NCI-H2171 treated with DMSO at 0.1 percent for 48 hours (cell line): ENCODE results near the gene ALS2CL.

Source experiments
- DNase-seq: peaks from one replicate; lab custom pipeline; 2025; lab: John Stamatoyannopoulos, UW

The ALS2CL gene

DNA sequence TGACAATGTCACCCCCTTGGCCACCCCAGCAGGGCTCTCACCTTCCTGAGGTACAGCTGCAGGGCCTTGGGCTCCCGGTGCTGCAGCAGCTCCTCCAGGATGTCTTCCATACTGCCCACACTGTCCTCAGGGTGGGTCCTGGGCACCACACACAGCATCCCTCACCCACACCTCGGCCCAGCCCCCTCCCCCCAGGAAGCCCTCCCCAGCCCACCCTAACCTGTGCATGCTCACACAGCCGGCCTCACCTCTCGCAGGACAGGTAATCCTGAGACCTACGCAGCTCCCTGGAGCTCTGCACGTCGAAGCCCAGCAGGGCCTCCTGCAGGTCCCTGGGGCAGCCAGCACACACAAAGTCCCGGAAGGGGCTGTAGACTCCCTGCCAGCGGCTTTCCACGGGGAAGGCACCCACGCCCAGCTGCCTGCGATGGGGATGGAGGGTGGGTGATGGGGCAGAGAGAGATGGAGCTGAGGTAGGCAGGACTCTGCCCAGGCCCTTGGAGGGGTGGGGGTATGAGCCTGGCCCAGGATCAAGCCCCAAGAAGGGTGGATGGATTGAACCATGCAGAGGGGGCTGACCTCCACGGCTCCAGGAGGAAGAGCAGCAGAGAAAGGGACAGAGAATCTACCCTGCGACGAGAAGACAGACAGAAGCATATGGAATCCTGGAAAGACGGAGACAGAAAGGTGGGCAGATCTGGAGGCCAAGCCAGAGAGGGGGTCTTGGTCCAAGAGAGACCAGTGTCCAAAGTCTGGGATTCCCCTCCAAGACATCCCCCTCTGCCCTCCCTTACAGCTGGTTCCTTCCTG is 16.7 kb downstream of the ALS2CL start:
- no peak for DNase-seq

DNA sequence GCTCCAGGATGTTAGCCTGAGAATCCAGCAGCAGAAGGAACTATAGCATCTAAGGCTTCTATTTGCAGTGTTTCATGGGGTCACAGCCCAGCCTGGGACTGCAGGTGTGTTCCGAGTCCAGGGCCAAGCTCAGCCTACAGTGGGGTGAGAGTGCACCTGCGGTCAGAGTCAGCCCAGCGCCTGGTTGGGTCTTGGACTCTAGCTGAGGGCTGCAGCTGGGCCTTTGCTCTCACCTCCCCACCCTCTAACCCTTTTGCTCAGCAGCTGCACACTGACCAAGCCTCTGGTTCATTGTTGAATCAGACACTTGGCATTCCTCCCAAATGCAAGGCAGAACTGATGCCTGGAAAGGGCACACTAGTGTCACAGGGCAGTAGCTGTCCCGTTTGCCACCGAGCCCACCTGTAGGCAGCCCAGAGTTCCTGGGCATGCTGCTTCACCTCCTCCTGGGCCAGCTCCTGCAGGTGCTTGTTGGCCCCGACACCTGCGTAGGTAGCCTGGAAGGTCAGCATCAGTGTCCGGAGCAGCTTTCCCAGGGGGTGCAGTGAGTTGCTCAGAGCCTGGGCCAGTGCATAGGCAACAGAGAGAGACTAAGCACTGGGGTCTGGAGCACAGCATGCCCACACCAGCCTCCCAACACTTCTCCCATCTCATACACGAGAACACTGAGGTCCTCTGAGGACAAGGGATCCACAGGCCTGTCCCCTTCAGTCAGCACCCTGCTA is 17.5 kb downstream of the ALS2CL start:
- no peak for DNase-seq

DNA sequence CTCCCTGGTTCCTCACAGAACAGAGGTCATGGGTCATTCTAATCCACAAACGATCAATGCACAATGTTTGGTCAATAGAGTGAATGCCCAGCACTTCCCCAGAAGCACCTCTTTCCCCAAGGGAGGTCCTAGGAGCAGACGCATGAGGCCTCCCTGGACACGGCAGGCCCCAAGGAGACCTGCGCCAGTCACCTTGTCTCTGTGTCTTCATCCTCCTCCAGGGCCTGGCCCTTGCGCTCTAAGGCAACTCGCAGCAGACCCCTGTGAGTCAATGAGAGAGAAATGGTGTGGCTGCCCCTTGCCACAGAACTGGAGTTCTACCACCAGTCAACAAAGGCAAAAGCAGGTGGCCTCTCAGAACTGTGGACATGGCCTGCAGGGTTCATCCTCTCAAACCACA is 18.1 kb downstream of the ALS2CL start:
- no peak for DNase-seq

DNA sequence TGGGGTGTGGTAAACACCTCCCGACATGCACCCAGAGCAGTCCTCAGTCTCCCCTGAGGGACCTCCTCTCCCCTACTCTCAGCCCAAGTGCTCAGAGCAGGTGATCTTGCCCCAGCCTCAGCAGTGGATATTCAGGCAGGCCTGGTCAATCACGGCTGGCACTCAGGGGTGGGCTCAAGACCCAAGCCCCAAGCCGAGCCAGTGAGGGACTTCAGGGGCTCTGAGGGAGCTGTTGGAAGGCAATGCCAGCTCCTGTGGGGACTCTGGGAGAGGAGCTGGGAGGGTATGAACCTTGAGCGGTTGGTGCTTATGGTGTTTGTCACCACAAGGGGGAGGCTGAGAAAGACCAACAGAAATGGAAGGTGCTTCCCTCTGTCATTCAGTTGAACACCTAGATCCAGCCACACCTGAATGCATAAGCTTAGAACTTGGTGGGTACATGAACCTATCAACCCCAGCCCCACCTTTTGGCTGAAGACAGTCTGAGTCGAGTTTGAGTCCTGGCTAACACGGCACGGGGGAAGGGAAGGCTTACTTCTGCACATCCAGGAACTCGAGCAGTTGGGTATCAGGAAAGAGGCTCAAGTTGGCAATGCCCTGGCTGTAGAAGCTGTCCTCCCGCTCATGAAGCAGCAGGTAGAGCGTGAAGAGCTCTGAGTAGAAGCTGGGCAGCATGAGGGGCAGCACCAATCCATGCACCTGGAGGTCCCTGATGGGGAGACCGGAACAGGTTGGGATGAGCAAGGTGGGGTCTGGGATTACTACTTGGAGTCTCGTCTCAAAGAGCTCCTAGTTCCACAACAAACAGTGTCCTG is 19.2 kb downstream of the ALS2CL start:
- DNase-seq, result no peak

DNA sequence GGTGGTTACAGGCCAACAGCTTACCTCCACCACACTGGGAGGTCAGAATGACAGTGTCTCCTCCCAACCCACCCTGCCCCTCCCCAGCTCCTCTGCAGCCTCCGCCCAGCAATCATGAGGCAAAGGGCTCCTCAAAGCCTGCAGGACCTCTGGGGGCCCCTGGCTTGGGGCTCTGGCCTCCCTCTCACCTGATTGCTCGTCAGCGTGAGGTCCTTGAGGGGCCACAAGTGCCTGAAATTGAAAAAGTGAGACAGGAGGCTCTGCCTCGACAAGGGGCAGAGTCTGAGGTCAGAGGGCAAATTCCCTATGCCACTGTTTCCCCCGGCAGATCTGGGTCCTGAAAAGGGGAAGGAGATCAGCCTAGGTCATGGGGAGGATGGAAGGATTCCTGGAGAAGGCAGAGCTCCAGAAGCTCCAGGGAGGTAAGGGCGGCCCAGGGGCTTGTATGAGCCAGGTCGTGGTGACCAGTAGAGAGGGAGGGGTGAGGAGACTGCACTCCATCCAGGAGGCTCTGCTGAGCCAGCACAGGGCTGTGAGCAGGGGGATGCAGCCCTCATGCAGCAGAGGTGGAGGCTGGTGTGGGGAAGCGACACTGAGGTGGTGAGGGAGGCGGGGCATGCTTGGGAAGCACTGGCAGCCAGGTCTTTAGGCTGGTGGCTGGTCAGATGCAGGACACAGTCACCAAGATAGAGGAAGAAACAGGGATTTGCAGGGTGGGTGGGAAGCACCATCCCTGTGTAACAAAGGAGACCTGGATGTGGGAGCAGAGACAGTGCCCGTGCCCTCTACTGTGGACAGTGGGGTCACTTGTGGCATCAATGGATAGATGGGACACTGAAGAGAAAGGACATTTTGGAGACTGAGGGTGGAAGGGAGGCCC is 20.1 kb downstream of the ALS2CL start:
- no peak for DNase-seq

DNA sequence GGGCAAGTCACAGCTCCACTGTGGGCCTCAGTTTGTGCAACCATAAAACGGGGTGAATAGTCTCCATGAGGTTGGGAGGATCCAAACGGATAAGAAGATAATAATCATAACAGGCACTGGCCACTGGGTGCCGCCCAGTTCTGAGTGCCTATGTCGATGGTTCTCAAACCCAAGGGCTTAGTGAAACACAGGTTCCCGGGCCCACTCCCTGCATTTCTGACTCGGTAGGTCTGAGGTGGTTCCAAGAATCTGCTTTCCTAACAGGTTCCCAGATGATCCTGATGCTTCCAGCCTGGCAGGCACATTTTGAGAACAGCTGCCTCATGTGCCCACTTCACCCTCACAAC is 21.2 kb downstream of the ALS2CL start:
- no peak for DNase-seq

DNA sequence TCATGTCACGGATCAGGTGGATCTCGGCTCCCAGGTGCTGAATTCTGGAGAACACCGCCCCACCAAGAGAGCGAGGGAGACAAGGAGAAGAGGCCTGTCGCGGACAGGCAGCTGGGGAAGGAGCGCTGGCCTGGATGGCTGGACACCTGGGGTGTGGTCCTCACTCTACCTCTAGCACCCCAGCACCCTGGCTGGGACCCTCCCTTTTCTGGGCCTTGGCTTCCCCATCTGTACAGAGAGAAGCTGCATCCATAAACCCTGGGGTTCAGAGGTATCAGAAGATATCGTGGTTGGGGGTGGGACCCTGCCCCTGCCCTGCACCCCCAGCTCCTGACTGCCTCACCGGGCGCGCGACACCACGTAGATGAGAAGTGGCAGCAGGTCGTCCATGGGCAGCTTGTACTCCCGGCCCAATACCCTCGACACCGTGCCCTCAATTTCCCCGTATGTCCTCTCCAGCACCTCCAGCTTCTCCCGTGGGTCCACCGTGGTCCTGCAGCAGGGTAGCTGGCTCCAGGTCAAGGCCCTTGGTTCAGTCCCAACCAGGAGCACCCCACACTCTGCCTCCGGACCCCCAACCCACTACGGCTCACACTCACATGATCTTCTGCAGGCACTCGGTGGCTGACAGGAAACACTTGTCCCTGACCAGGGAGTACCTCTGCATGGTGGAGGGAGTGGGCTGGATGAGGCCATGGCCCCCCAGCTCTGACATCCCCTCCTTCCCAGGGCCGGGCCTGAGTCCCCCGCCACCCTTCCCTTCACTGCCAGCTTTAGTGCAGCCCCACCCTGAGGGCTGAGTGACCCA is 21.7 kb downstream of the ALS2CL start:
- no peak for DNase-seq

DNA sequence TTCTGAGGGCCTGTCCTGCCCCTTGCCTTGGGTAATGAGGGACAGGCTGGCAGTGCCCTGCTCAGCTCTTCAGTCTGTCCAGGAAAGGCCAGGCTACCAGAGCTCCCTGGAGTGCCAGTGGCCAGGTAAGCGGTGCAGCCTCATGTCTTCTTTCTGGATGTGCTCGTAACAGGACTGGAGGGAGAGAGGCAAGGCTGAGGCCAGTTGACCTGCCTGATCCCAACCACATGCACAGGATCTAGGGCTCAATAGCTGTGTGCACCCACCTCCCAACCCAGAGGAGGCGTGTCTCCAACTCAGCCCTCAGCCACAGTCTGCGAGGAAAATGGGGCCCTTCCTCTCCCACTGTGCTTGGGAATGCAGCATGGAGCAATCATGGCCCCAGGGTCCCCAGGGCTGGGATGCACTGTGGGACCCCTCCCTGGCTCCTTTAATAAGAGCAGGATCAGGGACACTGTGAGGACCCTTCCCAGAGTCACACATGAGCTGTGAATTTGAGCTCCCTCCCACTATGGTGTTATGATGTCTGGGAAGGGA is 22.5 kb downstream of the ALS2CL start:
- DNase-seq, result no peak

DNA sequence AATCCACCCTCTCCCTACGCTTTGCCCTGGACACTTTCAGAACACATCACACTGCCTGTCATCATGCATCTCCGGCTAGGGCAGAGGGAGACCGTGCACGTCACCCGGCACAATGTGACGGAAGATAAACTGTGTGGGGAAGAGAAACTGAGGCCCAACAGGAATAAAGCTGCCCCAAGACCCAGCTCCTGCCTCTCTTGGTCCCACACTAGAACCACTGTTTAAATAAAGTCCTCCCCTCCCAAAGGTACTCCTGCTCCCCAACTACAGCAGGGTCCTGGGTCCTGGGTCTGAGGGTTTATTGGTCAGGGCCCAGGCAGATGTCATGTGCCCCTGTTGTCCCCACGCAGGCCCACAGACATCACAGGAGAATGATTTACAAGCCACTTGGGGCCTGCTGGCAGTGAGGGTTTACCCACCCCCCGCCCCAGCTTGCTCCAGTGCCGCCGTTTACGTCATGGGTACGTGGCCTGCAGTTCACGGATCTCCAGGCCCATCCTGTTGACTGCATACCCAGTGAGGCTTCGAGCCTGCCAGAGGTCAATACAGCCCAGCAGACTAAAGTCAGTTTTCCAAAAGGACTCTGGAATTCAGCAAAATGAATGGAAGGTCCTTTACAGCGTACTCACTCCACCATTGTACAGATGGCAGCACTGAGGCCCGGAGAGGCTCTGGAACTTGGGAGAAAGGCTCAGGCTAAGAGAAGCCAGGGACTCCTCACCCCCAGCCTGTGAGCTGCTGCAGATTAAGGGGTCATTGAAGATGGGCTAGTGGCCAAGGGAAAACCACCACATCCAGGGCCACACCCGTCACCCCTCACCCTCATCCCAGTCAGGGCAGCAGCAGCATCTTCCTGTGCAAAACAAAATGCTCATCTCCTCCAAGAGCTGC is 23.2 kb downstream of the ALS2CL start:
- no peak for DNase-seq

DNA sequence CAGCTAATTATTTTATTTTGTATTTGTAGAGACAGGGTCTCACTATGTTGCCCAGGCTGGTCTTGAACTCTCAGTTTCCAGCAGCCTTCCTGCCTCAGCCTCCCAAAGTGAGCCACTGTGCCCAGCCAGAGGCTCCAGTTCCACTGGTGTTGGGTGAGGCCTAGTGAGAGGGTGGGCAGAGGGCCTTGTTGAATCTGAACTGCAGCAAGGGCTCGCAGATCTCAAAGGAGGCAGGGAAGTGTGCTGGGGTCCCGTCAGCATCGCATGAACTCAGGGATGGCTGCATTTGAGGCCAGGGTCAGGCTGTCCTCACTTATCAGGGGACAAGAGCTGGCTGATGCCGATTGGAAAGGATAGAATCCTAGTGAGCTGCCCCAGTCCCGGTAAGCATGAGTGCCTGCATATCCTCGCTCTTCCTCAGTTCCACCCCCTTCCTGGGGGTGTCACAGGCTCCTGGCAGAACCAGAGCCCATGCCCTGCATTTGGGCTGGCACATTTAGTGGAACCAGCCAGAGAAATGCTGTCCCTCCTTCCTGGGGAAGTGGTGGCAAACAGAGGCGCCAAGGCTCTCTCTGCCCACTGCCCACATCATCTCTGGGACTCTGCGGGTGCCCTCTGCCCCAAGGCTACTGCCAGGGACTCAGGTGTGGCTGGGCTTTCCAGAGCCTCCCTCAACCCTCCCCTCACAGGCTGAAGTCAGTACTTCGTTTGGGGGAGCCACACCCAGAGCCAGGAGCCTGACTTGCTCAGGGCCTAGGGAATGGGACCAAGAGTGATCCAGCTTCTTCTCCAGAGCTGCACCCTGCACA is 24.1 kb downstream of the ALS2CL start:
- DNase-seq, result no peak

DNA sequence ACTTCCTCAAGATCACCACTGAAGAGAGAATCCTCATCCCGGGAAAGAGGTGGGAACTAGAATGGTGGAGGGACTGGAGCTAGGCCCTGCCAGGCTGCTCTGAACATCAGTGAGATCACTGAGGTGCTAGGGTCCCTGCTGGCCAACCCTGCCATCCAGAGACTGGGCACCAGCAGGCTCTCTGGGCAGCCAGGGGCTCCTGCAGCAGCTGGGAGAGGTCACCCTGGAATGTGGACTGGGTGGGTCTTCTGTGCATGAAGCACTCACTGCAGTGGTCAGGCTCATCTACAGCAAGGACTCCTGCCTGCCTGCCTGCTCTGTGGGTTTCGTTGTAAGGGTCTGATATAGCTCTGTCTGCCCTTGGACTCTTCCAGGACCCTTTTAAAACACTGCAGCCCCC is 24.9 kb downstream of the ALS2CL start:
- DNase-seq, result no peak

DNA sequence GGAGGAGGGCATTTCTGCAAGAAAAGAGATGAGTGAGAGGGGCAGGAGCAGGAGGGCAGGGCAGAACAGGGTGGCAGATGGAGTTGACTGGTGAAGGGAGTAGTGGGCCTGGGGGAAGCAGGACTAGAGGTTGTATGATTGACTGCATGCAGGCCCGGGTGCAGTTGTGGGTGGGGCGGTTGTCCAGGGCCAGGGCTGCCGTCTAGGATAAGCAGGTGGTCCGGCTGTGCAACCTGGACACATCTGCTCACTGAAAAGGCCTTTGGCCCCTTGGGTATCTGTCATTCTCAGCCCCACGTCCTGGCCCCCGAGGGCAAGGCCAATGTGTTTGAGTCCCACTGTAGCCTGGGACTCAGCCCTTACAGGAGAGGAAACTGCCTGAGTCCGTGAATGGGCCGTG is 25.4 kb downstream of the ALS2CL start:
- no peak for DNase-seq

DNA sequence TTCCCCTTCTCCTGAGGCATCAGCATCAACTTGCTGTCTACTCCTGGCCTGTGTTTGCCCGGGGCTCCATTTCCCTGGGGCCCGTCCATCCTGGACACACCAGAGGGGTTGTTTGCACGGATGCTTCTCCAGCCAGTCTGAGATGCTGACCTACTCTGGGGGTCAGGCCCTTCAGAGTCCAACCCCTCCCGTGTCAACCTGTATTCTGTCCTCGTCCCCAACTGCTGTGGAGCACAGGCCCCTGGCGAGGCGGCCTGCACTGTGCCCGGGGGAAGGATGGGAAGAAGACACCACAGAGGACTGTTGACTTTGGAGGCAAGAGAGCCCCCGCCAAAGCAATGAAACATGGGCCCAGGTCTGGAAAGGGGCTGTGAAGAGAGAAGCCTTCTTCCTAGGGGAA is 25.8 kb downstream of the ALS2CL start:
- no peak for DNase-seq

DNA sequence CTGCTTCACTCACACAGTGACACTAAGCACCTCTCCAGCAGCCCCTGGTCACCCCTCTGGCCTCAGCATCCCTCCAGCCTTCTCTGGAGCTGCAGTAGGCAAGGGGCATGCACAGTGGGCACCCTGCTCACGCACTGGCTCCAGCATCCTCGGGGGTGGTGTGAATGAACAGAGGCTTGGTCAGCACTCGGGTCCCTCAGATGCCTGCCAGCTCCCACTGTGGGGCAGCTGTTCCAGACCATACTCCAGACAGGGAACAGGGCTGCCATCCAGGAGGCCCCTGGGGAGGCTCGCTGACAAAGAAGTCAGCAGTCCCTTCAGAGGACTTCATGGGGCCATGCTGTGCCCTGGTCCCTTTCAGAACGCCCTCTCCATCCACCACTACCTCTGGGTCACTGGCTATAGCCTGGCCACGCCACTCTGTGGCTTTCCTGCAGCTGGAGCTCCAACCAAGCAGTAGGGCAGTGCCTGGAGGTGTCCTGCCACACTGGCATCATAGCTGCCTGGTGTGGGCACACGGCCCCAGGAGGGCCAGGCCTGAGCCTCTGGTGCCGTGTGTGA is 26.3 kb downstream of the ALS2CL start:
- no peak for DNase-seq

DNA sequence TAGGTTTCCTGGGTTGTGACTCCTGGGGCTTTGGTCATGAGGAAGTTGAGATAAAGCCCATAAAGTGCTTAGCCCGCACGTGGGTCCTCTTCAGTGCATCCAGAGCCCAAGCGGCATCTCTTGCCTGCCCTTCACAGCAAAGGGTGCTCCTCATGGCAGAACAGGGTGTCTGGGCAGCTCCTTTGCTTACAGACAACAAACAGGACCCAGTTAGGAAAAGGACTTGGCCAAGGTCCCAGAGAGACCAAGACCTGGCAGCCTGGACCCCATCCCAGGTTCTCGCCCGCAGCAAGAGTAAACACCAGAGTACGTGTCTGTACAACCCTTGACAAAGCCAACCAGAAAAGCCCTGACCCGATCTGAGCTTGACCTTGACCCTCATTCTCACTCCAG is 27.0 kb downstream of the ALS2CL start:
- no peak for DNase-seq

DNA sequence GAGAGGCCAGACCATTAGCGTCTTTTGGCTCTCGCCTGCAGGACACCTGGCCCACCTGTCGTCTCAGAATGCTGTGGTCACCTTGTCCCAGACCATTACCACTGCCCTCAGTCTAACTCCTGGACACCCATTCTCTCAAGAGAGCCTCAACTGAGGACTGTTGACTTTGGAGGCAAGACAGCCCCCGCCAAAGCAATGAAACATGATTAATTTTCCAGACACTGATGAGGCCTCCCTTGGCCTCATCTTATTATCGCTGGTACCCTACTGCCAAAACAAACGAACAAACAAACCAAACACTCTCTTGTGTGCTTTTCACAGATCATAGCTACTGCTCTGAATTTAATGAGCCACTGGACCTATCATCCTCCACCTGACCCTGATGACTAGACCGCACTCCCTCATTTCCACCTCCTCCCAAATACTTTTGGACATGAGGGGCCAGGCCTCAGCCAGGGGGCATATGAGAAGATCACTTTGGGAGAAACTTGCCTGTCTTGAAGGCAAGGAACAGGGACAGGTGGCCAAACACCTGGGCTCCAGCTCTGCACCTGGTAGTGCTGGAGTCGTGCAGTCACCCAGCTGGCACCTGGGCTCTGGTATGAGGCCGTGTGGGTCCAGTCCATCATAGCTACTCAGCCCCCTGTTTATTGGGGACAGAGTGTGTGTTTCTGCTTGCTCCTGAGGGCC is 27.6 kb downstream of the ALS2CL start:
- no peak for DNase-seq

DNA sequence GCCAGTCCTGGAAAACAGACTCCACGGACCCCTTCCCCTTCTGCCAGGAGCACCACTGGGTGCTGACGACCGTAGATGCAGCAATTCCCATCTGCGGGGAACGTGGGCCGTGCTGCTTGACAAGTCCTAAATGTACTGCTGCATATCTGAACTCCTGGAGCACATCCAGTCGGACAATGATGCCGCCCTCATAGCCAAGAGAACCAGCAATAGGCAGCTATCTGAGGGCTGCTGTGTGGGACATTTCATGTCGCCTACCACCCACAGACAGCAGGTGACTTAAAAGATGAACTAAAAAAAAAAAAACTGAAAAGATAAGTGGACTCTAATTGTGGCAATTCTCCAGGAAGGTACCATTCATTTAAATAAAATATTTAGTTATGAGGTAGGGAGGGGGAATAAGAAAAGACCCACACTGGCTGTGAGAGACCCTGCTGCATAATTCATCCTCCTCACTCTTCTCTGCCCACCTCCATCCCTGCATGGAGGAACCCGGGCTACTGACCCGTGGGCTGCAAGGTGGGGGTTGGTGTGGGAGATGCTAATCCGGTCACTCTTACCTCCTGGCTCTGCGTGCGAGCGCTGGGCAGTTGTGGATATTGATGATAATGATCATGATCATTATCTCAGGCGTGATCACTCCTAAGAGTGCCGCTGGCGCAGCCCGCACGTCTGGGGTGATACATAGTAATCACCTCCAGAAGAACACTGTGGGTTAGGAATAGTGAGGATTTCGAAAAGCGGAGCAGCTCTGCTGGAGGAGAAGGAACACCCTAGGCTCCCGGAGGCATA is 28.3 kb downstream of the ALS2CL start:
- DNase-seq, result no peak
